ENCODE results near the gene DLL1. TPM values are rescaled to one million over a fixed set of nuclear protein-coding genes. Genes with fewer than 3 reads are reported as not detected.

DLL1 gene
- total RNA-seq, 1 donor from 2014 or later, result 25.0 TPM

DNA sequence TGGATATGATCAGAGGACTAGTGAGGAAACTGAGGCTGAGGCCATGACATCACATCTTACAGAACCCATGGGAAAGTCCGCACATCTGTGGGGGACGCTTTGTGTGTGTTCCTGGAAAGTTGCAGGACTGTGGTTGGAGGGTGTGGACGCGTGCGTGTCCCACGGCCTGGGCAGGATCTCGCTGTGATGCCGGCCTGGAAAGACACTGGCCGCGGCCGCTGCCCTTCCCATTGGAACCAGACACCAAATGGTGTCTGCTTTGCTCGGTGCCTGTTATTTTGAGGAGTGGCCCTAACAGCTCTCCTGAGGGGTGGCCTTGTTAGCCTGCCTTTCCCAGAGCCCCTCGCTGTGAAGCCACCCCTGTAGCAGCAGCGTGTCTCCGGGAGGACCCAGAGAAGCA lies 41.1 kb downstream of the DLL1 start:
- no peak for DNase-seq

DNA sequence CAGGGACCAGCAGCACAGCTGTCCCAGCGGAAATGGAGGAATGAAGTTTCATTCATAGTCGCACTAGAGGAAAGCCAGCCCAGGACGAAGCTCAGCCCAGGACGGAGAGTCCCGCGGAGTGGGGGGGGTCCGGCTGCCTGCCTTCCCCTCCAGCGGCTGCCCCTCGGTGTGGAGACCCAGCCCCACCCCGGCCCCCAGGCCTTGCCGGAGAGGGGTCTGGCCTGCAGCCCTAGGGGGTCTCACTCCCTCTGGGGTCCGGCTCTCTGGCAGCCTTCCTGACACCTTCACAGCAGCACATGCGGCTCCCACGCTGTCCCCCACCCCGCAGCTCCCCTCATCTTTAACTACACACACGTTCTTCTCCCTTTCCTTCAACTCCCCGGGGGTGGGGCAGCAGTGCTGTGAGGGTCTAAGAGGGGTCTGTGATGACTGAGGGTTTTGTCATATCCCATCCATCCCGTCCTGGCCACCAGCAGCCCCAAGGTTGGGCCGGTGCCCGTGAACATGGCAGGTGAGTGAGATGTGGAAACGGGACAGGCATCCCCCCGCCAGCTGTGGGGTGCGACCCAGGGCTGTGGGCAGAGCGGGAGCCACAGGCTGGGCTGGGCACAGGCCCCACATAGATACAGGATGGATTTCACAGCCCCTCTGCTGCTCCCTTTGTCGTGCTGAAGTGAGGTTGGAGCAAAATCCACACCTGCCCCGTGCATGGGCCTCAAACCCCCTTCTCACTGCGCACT lies 41.8 kb downstream of the DLL1 start:
- no peak for DNase-seq

DNA sequence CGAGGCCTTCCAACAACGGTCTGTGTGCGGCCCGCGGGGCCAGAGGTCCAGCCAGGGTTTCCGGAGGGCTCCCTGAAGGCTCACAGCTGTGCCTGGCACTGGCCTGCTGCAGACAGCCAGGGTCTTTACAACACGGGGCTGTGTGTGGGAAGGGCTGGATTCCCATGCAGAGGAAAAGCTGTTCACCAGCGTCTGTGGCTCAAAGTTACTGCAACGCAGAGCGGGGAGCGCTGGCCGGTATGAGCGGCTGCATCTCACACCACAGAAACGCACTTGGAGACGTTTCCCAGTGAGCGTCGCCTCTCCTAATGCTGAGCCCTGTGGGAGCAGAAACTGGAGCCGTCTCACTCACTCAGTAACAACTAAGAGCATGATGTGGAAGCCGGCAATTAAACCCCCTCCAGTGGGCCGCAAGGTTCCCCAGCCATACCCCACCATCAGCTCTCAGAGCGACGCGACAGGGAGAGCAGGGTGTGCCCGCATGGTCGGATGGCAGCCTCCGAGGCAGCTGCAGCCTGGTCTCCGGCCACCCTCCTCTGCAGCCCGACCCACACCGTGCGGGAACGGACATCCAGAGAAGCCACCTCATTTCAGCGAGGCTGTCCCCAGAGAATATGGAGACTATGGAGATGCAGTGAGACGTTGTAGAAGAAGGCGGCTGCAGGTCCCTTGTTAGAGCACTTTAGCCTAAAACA lies 42.6 kb downstream of the DLL1 start:
- DNase-seq, result peak; percentile 54

DNA sequence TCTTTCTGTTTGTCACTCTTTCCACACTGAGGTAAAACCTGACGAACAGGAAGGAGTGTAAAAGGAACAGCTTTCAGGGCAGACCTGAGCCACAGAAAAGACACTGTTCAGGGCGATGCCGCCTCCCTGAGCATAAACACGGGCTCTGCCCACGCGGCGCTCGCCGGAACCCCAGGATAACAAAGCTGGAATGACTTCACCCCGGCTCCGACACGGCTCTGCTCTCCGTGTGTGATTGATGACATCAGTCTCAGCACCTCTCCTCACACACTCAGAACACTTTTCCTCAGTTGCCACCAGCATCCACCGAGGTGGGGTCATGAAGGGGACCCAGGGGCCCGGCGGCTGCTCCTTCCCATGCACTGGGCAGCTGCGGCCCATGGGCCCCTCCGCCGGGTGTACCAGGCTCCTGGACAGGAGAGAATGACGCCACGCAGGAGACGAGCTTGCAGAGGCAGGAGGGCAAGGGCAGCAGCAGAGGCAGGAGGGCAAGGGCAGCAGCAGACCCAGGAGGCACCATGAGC lies 43.6 kb downstream of the DLL1 start:
- peak; percentile 28 for DNase-seq

DNA sequence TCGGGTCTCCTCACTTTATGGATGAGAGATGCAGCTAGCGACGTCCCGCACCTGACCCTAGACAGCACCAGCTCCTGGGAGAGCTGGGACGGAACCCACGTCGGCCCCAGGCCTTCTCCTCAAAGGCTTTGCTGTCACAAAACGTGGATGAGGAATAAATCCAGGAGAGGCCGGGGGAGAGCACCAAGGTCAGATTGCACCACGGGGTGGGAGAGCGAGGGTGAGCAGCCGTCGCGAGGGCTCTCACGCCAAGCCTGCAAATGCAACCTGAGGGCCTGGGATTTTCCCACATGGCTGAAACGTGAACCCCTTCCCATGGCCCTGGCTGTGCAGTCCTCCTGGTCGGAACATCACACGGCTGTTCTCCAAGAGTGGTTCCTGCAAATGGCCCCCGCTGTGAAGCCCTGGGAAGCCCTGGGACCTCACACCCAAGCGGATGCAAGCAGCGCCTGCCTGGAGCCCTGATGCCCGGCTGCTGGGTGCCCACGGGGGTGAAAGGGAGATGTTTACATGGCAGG lies 45.3 kb downstream of the DLL1 start:
- no peak for DNase-seq

DNA sequence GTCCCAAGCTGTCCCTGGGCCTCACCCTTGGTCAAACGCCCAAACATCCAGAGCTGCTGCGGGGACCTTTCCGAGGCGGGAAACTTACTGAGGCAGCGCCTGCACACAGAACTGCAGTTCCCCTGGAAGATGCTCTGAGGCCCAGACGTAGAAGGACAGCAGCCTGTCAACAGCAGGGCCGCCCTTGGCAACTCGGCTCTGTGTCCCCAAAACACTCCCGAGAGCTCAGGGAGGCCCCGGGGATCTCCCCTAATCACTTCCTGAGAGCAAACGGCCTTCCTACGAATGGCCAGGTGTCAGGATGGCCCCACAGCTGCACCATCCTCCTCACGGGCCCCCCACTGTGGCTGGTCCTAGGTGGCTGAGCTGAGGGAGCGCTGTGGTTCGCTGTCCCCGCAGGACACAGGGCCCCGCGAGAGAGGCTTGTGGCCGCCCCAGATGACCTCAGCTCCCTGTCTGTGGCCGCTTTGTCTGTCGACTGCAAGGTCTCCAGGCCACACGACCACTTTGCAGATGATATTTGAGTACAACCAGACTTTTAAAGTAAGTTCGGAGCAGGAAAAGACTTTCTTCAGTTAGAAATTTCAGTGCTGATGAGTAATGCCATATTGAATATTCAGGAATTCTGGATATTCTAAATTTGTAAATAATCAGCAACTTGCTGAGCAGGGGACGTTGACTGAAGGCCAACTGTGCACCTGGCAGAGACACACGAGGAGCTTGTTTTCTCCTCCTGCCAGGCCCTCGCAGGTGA lies 46.0 kb downstream of the DLL1 start:
- DNase-seq, result no peak

DNA sequence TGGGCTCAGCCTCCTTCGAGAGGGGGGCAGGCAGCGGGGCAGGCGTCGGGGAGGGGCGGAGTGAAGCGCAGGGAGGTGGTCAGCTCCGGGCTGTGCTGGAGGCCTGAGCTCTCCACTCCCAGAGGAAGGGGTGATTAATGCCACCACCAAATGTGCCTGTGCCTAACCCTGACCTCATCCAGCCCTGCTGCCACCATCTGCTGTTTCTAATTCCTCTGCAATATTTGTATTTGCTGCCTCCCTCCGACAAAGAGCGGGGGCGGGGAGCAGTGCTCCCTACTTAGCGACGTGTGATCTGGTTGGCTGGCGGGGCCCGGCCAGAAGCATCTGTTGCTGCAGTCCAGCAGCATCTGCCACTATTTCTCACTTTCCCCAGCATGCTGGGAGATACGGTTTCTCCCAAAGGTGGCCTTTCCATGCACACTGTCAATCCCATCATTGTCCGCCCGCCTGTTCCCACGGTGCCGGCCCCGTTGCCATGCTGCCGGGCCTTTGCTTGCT lies 47.0 kb downstream of the DLL1 start:
- peak; percentile 90 for DNase-seq

DNA sequence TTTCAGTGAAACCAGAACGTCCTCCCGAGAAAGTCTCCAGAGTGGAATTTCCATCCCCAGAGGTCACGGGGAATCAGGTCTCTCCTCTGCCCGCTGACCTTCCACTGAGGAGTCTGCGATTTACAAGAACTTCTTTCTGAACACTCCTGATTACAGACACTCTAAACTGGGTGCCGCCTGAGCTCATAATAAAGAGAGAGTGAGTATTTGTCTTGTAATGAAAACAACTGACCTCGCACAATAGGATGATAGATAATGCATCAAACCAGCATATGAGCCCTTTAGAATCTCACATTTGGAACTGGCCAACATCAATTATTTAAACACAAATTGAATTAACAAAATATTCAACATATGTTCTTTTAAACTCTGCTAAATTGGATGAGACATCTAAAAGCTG lies 47.5 kb downstream of the DLL1 start:
- DNase-seq, result no peak

DNA sequence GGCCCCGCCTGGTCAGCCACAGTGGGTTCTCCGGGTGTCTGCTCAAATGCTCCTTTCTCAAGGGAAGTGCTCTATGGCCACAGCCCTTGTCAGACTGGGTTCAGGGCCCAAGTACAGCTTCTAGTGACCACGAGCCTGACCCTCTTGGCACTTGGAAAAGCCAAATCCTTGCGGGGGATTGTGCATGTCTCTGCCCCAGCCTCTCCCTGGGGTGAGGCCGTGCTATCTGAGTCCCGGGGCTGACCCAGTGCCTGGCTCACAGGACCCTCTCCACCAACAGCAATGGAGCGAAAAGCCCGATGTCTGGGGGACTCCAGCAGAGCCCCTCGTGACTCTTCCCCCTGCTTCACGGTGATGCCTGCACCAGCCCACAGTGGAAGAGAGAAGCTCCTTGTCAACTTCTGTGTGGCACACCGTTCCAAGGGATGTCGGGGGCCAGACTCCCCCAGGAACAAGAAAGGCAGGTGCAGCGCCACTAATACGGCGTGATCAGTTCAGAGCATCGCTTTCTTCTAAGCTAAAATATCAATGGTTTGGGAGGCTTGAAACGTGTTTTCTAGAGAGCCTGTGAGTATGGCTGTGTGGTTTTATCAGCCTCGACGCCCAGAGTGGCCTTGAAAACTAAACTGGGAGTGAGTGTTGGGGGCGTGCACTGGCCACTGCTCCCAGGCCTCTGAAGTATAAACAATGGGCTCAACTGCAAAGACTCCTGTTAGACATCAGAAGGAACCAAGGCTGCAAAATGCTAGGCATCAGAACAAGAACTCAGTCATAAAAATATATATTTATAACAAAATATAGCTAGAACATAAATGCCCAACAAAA lies 51.9 kb downstream of the DLL1 start:
- no peak for DNase-seq

DNA sequence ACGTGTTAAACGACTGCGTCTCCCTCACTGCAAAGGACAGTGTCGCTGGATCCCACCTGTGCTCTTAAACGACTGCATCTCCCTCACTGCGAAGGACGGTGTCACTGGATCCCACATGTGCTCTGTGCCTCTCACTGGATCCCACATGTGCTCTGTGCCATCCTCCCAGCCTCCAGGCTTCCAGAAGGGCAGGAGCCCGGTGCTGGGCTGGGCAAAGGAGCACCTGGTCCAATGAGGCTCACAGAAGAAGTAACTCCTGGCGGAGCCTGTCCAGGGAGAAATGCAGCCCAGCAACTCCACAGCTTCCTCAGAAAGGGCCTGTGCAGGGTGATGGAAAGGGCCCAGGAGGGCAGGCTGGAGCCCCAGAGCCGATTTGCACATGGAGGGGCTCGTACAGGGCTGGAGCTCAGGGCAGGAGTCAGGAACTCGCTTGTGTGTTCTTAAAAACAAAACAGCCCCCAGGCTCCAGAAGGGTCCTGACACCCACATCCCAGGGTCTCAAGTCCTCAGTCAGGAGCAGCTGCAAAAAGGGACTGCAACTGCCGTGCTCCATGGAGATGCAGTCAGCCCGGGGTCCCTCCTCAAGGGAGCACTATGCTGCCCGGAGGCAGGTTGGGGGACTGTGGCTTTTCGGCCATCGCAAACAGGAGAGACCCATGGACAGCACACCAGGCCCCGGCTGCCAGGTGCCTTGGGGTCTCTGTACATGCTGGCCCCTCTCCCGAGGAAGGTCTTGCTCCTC lies 52.7 kb downstream of the DLL1 start:
- DNase-seq, result no peak

DNA sequence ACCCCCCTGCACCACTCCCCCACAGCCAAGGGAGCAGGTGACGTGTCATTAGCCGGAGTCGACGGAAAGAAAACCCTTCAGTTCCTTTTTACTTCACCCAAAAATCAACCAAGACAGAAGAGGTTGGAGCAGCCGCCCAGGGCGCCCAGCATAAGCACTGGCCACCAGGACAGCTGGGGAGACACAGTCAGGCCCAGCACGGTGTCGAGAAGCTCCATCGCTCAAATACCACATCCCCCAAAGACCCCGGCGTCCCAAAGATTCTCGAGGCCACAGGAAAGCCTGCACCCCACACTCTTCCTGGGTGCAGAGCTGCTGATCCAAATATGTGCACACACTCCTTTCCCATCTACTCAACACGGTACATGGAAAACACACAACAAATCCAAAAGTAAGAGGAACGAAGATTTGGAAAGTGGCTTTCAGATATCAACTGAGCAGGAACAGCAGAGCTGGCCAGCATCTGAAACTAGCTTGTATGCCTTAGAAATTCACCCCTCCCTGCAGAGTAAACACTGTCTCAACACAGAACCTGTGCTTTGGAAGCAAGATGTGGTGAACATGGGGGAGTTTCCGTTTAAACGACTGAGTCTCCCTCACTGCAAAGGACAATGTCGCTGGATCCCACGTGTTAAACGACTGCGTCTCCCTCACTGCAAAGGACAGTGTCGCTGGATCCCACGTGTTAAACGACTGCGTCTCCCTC lies 54.6 kb downstream of the DLL1 start:
- DNase-seq, result no peak

DNA sequence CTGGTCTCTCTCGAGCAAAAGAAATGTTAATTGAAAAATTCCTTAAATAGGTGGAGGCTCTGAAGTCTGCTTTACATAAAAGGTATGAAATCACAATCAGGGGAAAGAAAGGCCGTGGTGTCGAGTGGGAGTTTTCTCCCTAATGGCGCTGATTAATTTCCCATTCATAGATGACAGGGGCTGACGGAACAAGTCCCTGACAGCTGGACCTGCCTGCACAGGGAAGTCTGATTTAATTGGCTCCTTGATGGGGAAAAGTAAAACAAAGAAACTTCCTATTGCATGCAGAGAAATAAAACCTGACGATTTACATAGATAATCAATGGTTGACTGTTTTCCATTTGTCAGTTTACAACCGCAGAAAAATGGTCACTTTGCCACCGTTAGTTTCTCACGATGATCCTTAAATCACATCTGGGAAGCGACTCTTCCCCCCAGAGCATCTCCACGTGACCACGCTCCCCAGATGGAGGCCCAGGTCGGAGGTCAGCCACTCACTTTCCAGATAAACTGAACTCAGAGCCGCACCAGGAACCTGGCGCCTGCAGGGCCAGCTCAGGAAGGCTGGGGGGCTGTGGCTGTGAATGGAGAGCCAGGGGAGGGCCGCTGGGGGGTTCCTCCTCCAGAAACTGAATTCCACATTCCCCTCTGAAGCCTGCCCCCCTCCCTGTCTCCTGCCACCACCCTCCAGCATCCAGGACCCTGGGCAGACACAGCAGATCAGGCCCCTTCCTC lies 55.3 kb downstream of the DLL1 start:
- no peak for DNase-seq

DNA sequence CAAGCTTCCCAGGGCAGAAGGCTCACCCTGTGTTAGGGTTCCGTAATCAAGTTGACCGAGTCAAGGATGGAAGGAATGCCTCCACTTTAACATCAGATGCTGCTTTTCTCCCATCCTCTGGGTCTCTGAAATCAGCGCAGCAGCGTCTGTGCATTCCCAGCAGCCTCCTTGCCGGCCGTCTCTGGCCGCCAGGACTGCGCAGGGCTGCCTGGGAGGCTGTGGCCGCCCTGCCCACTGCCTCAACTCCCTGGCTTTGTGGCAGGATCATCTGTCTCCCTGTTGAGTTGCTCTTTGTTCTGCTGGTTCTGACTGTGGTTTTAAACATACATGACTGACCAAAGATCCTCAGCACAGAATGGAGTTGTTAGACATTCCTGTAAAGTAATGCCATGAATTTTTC lies 56.5 kb downstream of the DLL1 start:
- no peak for DNase-seq

DNA sequence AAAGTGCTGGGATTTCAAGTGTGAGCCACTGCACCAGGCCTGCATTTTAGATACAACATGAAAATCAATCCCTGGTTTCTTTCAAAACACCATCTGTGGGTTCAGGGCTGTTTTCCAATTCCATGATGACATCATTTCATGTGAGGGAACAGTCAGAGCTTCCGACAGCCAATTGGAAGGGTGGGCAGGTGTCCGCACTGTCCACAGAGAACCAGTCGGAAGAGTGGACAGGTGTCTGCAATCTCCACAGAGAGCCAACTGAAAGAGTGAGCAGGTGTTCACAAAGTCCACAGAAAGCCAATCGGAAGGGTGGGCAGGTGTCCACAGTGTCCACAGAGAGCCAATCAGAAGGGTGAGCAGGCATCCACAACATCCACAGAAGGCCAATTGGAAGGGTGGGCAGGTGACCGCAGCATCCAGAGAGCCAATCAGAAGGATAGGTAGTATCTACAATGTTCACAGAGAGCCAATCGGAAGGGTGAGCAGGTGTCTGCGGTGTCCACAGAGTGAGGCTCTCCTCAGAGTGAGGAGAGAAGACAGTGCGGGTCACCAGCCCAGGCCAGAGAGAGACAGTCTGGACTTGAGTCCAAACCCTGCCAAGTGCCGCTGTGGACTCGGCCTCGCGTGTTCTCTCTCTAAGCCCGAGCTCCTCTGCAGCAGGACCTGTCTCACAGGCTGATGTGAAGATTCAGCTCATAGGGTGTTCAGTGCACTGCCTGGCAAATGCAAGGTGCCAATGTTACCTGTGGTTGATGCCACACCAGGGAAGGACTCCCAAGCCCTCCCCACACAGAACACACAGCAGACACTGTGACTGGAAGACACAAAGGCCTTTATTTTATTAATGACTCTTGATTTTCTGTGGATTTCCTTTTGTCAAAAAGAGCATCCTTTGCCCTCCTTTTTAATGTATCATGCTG lies 57.3 kb downstream of the DLL1 start:
- peak; percentile 58 for DNase-seq

Measured in tongue (tissue), 2 donors.